Lower leg skin (tissue), 4 donors: ENCODE data around the gene CAPN15. TPM values are rescaled to one million over a fixed set of nuclear protein-coding genes. Genes with fewer than 3 reads are reported as not detected.

Experiments
- DNase-seq, 2 donors: peaks; one replicate each; pipeline ENCODE4 v3.0.0-alpha.2; 2019; ENCODE audit warnings: low spot score in 2 of 2
- H3K4me3 ChIP-seq: fragments of 200-600 bp; sonication (generic); 2 replicates; pipeline ENCODE4 v1.5.1; 2017; ENCODE audit warnings: mild to moderate bottlenecking, low read depth; ENCODE audit not compliant: poor library complexity, severe bottlenecking
- POLR2A ChIP-seq, 2 donors: fragments of 450-650 bp; IDR thresholded peaks; one replicate each; pipeline ENCODE4 v1.6.1; 2016 to 2017; ENCODE audit warnings: antibody characterized with exemption in 2 of 2, mild to moderate bottlenecking in 1 of 2, moderate library complexity in 1 of 2
- WGBS, 2 donors: methylation state at CpG; one replicate each; pipeline ENCODE4 v1.1.5; 2018; 5-methylcytosine and 5-hydroxymethylcytosine counted together
- intact Hi-C: fragments of 100-400 bp; cut with DNase I; formaldehyde crosslinking; loops from one replicate; pipeline ENCODE4 v1.15.0; 2023; ENCODE audit warnings: low total_unique reads
- total RNA-seq, 4 donors: library from RNA; depleted of rRNA; stranded (reverse); fragments of >200 nt; gene quantifications; one replicate each; pipeline ENCODE4 v1.1.0, GENCODE V29; 2016
- TF ChIP-seq, protein P1 (sequence below), 3 donors: fragments of 450-650 bp; IDR thresholded peaks; one replicate each; pipeline ENCODE4 v1.5.1; 2016; ENCODE audit warnings: antibody characterized with exemption in 3 of 3, mild to moderate bottlenecking in 3 of 3, moderate library complexity in 2 of 3

CAPN15 gene
- total RNA-seq, 4 donors from 2014 or later = 80.8 to 95.5 (median 84.6) TPM

DNA sequence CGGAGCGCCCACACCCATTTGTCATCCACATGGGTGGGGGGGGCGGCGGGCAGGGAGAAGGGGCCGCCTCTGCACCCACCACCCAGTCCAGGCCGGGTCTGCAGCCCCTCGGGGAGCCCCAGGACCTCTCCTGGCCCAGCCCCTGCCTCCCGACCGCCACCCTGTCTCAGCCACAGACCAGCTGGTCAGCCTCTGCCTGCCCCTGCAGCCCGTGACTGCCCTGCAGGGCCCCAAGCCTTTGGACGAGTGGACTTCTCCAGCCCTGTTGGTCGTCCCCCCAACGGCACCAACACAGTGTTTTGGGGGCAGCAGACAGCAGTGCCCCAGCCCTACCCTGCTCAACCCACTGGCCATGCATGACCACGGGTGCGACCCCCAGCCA is 33.9 kb downstream of the CAPN15 start:
- no peak overlapping the region for H3K4me3 ChIP-seq
- DNase-seq = no peak
- TF ChIP-seq, protein P1, sequence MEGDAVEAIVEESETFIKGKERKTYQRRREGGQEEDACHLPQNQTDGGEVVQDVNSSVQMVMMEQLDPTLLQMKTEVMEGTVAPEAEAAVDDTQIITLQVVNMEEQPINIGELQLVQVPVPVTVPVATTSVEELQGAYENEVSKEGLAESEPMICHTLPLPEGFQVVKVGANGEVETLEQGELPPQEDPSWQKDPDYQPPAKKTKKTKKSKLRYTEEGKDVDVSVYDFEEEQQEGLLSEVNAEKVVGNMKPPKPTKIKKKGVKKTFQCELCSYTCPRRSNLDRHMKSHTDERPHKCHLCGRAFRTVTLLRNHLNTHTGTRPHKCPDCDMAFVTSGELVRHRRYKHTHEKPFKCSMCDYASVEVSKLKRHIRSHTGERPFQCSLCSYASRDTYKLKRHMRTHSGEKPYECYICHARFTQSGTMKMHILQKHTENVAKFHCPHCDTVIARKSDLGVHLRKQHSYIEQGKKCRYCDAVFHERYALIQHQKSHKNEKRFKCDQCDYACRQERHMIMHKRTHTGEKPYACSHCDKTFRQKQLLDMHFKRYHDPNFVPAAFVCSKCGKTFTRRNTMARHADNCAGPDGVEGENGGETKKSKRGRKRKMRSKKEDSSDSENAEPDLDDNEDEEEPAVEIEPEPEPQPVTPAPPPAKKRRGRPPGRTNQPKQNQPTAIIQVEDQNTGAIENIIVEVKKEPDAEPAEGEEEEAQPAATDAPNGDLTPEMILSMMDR (IDR thresholded peaks at IDR 0.05) = no peak
- no peak for TF ChIP-seq POLR2A (IDR thresholded peaks at IDR 0.05)
- 66 to 80% methylated on average over 7 to 12 of the region's 15 CpGs for WGBS, 2 donors
- intact Hi-C loops = no loop called here

DNA sequence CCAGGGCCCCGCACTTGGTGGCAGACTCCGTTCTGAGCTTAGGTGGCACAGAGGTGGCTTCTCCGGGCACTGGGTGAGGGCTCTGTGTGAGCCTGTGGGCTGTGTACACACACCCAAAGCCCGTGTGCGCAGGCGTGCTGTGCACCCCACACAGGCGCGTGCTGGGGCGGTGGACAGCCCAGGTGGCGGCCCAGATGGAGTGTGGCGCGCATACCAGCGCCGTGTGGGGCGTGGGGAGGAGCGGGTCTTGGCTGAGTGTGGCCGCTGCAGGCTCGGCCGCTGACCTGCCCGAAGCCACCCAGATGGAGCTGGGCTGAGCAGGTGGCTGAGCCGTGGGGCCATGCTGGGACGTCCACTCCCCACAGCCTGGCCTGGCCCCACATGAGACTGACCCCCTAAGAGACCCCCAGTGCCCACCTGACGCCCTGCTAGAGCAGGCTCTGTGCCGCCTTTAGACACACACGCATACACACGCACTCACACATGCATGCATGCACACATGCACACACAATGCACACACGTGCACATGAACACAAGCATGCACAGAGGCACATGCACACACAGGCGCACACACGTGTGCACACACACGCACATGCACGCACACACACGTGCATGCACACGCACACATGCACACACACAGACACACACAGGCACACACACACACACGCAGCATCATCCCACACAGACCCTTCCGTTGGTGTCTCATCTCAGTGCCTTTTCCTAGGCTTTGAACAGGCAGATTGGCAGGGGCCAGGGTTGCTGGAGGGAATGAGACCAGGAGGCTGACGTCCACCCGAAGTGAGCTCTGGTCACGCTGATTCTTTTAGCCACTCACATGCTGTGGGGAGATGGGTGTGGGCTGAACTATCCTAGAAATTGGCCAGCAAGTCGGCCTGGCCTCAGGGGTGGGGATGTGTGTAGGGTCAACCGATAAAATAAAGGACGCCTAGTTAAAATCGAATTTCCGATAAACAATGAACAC is 34.7 kb downstream of the CAPN15 start:
- H3K4me3 ChIP-seq = no peak overlapping the region
- TF ChIP-seq, protein P1 (IDR thresholded peaks at IDR 0.05) = no peak
- no peak for TF ChIP-seq POLR2A (IDR thresholded peaks at IDR 0.05)
- no peak for DNase-seq
- intact Hi-C loops = no loop called here
- WGBS, 2 donors = 70 to 80% methylated on average over 34 to 41 of the region's 43 CpGs

DNA sequence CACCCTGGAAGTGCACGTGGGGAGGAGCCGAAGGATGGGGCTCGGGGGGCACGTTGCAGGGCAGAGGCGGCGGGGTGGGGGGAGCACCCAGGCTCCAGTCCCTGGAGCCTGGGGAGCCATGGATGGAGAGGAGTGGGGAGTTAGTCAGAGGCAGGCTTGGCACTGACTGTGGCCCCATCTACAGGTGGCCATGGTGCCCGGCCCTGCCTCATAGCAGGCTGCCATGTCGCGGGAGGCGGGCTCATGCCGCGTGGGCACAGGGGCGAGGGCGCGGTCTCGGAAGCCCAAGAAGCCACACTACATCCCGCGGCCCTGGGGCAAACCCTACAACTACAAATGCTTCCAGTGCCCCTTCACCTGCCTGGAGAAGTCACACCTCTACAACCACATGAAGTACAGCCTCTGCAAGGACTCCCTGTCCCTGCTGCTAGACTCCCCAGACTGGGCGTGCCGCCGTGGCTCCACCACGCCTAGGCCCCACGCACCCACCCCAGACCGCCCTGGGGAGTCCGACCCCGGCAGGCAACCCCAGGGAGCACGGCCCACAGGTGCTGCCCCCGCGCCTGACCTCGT is 35.6 kb downstream of the CAPN15 start:
- TF ChIP-seq POLR2A (IDR thresholded peaks at IDR 0.05) = no peak
- TF ChIP-seq, protein P1 (IDR thresholded peaks at IDR 0.05) = no peak
- intact Hi-C loops = no loop called here
- no peak for DNase-seq
- no peak overlapping the region for H3K4me3 ChIP-seq
- WGBS, 2 donors = 82 to 83% methylated on average over 29 to 30 of the region's 30 CpGs

DNA sequence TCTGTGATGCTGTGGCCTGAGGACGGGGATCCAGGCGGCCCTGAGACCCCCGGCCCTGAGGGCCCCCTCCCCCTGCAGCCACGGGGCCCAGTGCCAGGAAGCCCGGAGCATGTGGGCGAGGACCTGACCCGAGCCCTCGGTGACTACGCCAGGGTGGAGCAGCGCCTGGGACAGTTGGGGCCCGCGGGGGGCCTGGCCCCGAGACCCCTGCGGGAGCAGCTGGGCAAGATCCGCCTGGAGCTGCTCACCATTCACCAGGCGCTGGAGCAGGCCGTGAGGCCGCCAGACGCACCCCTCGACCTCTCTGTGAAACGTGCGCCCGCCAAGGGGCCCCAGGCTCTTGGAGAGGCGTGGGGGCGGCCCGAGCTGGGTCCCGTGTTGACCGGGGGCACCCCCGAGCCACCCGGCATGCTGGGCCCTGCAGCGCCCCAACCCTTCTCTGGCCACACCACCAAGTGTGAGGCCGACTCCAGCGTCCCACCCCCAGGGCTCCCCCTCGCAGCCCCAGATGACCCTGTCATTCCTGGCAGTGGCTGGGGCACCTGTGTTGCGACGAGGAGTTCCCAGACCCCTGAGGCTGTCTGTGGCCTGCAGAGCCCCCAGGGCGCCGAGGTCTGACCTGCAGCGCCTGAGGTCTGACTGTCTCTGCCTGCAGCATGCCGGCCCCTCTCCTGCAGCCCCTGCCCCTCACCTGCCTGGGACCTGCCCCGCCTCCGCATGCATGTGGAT is 37.3 kb downstream of the CAPN15 start:
- H3K4me3 ChIP-seq = no peak overlapping the region
- TF ChIP-seq, protein P1 (IDR thresholded peaks at IDR 0.05) = no peak
- intact Hi-C loops = no loop called here
- no peak for DNase-seq
- 76 to 81% methylated on average over 21 to 22 of the region's 42 CpGs for WGBS, 2 donors

DNA sequence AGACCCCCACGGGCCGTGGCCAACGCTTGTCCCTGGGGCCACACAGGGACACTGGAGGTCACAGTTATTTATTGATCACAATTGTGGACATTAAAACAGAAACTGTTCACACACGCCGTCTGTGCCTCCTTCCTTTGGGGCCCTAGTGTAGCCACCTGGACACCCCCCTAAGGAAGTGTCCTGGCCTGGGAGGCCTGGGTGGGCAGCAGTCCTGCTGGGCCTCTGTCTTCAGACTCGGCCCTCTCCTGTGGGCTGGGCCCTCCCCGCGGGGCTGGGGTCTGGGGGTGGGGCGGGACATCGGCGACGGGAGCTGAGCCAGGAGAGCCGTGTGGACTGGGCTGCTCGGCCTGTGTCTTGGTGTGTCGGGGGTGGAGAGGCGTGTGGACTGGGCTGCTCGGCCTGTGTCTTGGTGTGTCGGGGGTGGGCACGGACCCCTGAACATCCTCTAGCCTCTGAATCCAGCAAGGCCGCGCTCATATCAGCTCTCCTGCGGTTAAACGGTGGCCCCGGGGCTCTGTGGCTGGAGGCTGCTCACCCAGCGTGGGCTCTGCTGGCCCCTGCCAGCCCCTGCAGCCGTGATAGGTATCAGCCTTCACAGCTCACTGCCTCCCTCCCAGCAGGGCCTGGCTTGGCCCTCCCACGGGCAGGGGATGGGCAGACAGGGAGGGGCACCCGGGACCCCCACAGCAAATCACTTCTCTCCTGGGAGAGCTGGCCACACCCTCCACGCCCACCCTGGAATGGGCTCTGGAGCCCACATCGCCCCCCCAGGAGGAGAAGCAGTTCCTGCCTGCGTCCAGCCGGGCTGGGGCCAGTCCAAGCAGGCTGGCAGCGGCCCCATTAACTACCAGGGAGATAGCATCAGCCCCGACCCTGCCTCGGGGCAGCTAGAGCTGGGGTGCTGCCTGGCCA is 38.2 kb downstream of the CAPN15 start:
- H3K4me3 ChIP-seq = no peak overlapping the region
- 58% methylated on average over 9 to 29 of the region's 35 CpGs for WGBS, 2 donors
- no peak for DNase-seq
- TF ChIP-seq, protein P1 (IDR thresholded peaks at IDR 0.05) = no peak
- no peak for TF ChIP-seq POLR2A (IDR thresholded peaks at IDR 0.05)
- intact Hi-C loops = no loop called here
